GM12878 (cell line): ENCODE measurements around the gene P2RY1. TPM values are rescaled to one million over a fixed set of nuclear protein-coding genes. Genes with fewer than 3 reads are reported as not detected.

Experiments used
- ATAC-seq: fragments of 200-7000 bp; cut with Tn5 transposase; 3 replicates; pipeline ENCODE4 v1.9.1; 2020; ENCODE audit warnings: mild to moderate bottlenecking, moderate library complexity
- BruUV-seq: library from RNA; stranded (reverse); fragments of 400-500 nt; replicated peaks from 2 replicates; lab custom pipeline; 2021; lab: Mats Ljungman, UMichigan
- CTCF ChIA-PET: fragments of 300-600 bp; sonication (Branson Sonifier 250); formaldehyde crosslinking; extraction: SDS; loops from one replicate; lab custom pipeline; 2021; ENCODE audit warnings: inconsistent platforms; lab: Yijun Ruan, JAX
- POLR2A ChIA-PET: fragments of 350-600 bp; formaldehyde crosslinking; extraction: SDS; loops from one replicate; lab custom pipeline; 2021; ENCODE audit warnings: inconsistent platforms; lab: Charles Lee
- RAD21 ChIA-PET: fragments of 300-600 bp; sonication (Branson Sonifier 250); formaldehyde crosslinking; loops from one replicate; lab custom pipeline; 2023; ENCODE audit warnings: antibody characterized with exemption; ENCODE audit not compliant: unreplicated experiment; lab: Charles Lee
- SMC1A ChIA-PET: fragments of 300-600 bp; sonication (Branson Sonifier 250); formaldehyde crosslinking; loops from one replicate; lab custom pipeline; 2023; ENCODE audit not compliant: unreplicated experiment, uncharacterized antibody; lab: Charles Lee
- DNase-seq: peaks from one replicate; pipeline ENCODE4 v3.0.0-alpha.2; 2011; ENCODE audit warnings: low read depth, low spot score
- FAIRE-seq: peaks from 3 replicates; lab custom pipeline; 2011; peaks lifted over from hg19 to GRCh38; lab: Jason Lieb, UNC
- H2AFZ ChIP-seq: 2 replicates; pipeline ENCODE4 v1.6.0; 2011; ENCODE audit warnings: low read depth, low read length, control low read depth; ENCODE audit not compliant: control insufficient read depth
- H3K27ac ChIP-seq: 2 replicates; pipeline ENCODE4 v1.5.1; 2011; ENCODE audit warnings: control low read depth; ENCODE audit not compliant: control insufficient read depth, insufficient read depth
- H3K27me3 ChIP-seq, 2 experiments: replicated peaks in 1 of 2; 2 replicates each; pipeline versions ENCODE4 v1.6.0 to v1.6.1; 2011; ENCODE audit warnings: low read length in 1 of 2; ENCODE audit not compliant: control insufficient read depth in 2 of 2, insufficient read depth in 2 of 2
- H3K36me3 ChIP-seq, 2 experiments: 2 replicates each; pipeline ENCODE4 v1.5.1; 2011; ENCODE audit warnings: low read length in 1 of 2; ENCODE audit not compliant: control insufficient read depth in 2 of 2, insufficient read depth in 2 of 2
- H3K4me1 ChIP-seq: 2 replicates; pipeline ENCODE4 v1.6.1; 2011; ENCODE audit warnings: mild to moderate bottlenecking, low read length, moderate library complexity, mixed read lengths; ENCODE audit not compliant: control insufficient read depth, insufficient read depth
- H3K4me2 ChIP-seq: 2 replicates; pipeline ENCODE4 v1.6.0; 2011; ENCODE audit warnings: control low read depth; ENCODE audit not compliant: control insufficient read depth, insufficient read depth
- H3K4me3 ChIP-seq: fragments of 200-600 bp; sonication (generic); 2 replicates; pipeline ENCODE4 v1.5.1; 2016
- H3K79me2 ChIP-seq: 2 replicates; pipeline ENCODE4 v1.6.0; 2011; ENCODE audit warnings: low read length; ENCODE audit not compliant: control insufficient read depth, insufficient read depth
- H3K9ac ChIP-seq: 2 replicates; pipeline ENCODE4 v1.8.0; 2011; ENCODE audit warnings: low read length, control low read depth, mixed read lengths; ENCODE audit not compliant: control insufficient read depth, insufficient read depth
- H3K9me3 ChIP-seq: replicated peaks from 3 replicates; pipeline ENCODE4 v1.5.1; 2011; ENCODE audit warnings: mild to moderate bottlenecking, low read length; ENCODE audit not compliant: control insufficient read depth, insufficient read depth
- H4K20me1 ChIP-seq: 2 replicates; pipeline ENCODE4 v1.6.0; 2011; ENCODE audit not compliant: control insufficient read depth, insufficient read depth
- CUX1 ChIP-seq: IDR thresholded peaks from 2 replicates; pipeline ENCODE4 v1.6.1; 2012; ENCODE audit warnings: improper control_type of control experiment, low read depth, low read length; ENCODE audit not compliant: insufficient replicate concordance
- E2F4 ChIP-seq: IDR thresholded peaks from 2 replicates; pipeline ENCODE4 v1.6.1; 2012; ENCODE audit warnings: low read depth, low read length, improper control_type of control experiment
- FOS ChIP-seq: IDR thresholded peaks from 3 replicates; pipeline ENCODE4 v1.6.1; 2011; ENCODE audit warnings: borderline replicate concordance; ENCODE audit not compliant: insufficient read length; ENCODE audit errors: extremely low read depth
- MEF2A ChIP-seq: IDR thresholded peaks from 2 replicates; pipeline ENCODE4 v1.6.1; 2011; ENCODE audit warnings: low read depth, mild to moderate bottlenecking, low read length, moderate library complexity; ENCODE audit not compliant: insufficient read depth
- MYB ChIP-seq: fragments of 150-350 bp; IDR thresholded peaks from 2 replicates; pipeline ENCODE4 v1.6.1; 2014; ENCODE audit warnings: mild to moderate bottlenecking, low read depth, low read length, borderline replicate concordance
- MYC ChIP-seq: IDR thresholded peaks from 2 replicates; pipeline ENCODE4 v1.6.1; 2011; ENCODE audit warnings: mild to moderate bottlenecking, low read length, moderate library complexity, inconsistent platforms; ENCODE audit not compliant: insufficient read depth, insufficient replicate concordance, insufficient read length, severe bottlenecking
- NFYB ChIP-seq: IDR thresholded peaks from 2 replicates; pipeline ENCODE4 v1.6.1; 2011; ENCODE audit warnings: low read depth, mild to moderate bottlenecking, low read length, improper control_type of control experiment, moderate library complexity; ENCODE audit not compliant: insufficient read depth
- TAF1 ChIP-seq: IDR thresholded peaks from 2 replicates; pipeline ENCODE4 v1.6.1; 2011; ENCODE audit warnings: mild to moderate bottlenecking, low read depth, low read length, borderline replicate concordance
- TARDBP ChIP-seq: IDR thresholded peaks from 2 replicates; pipeline ENCODE4 v1.6.1; 2016; ENCODE audit warnings: borderline replicate concordance
- USF1 ChIP-seq: IDR thresholded peaks from 2 replicates; pipeline ENCODE4 v1.6.1; 2011; ENCODE audit warnings: borderline replicate concordance, low read depth, mild to moderate bottlenecking, moderate library complexity, mixed read lengths, low read length; ENCODE audit not compliant: insufficient read depth; ENCODE audit errors: extremely low read length
- WRNIP1 ChIP-seq: IDR thresholded peaks from 2 replicates; pipeline ENCODE4 v1.6.1; 2011; ENCODE audit warnings: low read depth, low read length, improper control_type of control experiment, borderline replicate concordance
- ZNF217 ChIP-seq: fragments of 450-650 bp; IDR thresholded peaks from 2 replicates; pipeline ENCODE4 v1.6.1; 2017; ENCODE audit warnings: antibody characterized with exemption, mild to moderate bottlenecking
- ZNF687 ChIP-seq: fragments of 450-650 bp; IDR thresholded peaks from 2 replicates; pipeline ENCODE4 v1.6.1; 2017; ENCODE audit warnings: mild to moderate bottlenecking, moderate library complexity
- WGBS: methylation state at CpG from one replicate; pipeline ENCODE4 v1.1.6; 2016; ENCODE audit warnings: low lambda C conversion rate; ENCODE audit not compliant: insufficient replicate concordance, insufficient coverage; ENCODE audit errors: missing lambda C conversion rate; 5-methylcytosine and 5-hydroxymethylcytosine counted together
- in situ Hi-C: fragments of 300-500 bp; cut with MboI; formaldehyde crosslinking; loops from 9 replicates; pipeline ENCODE4 v1.14.3; 2018; ENCODE audit warnings: mixed read lengths
- intact Hi-C: fragments of 100-400 bp; cut with micrococcal nuclease; formaldehyde crosslinking; loops from one replicate; pipeline ENCODE4 v1.14.2; 2022; ENCODE audit not compliant: unreplicated experiment
- polyA plus RNA-seq, 11 experiments: library from polyadenylated mRNA; depleted of rRNA in 4 of 11; unstranded in 6 of 11; stranded (reverse) in 5 of 11; fragments of >200 nt; fragmentation: Nextera tagmentation in 4 of 11; fragmentation: Illumina TruSeq in 1 of 11; extraction: Ambion mirVana in 4 of 11; extraction: Trizol in 1 of 11; gene quantifications; 1 replicate in 1 of 11; 2 replicates in 10 of 11; pipeline versions ENCODE4 v1.2.1 to v1.2.3, GENCODE V29; 2011 to 2016; ENCODE audit warnings: inconsistent platforms in 2 of 11, missing spikeins in 2 of 11, low read depth in 1 of 11
- total RNA-seq, 4 experiments: library from RNA; depleted of rRNA in 3 of 4; stranded (reverse); fragments of >200 nt in 3 of 4; fragmentation: Illumina TruSeq in 1 of 4; extraction: Trizol in 1 of 4; gene quantifications; 2 replicates each; pipeline versions ENCODE4 v1.2.1 to v1.2.3, GENCODE V29; 2013 to 2021

Gene P2RY1
- total and polyA plus RNA-seq, 10 of the 15 experiments (the other 5 are each of a cell fraction or from before 2014, with no cell fraction given) = 0.01 to 3.4 (median 1.9) TPM

GRCh38 chr3:152879790-152880174 lies 44.9 kb downstream of the P2RY1 start:
- H3K9me3 ChIP-seq = peaks cover 3% of the 10 kb centered on the region
- RAD21 ChIA-PET = no interaction called here
- H3K4me2 ChIP-seq = peak overlapping the region; percentile 21; the same call in 1 of the 2 replicates
- no TSS peak for BruUV-seq
- no peaks in the 10 kb centered on the region for H4K20me1 ChIP-seq
- SMC1A ChIA-PET = no interaction called here
- TF ChIP-seq NFYB (no peak), MYB (no peak), WRNIP1 (no peak), ZNF687 (no peak), MEF2A (no peak), E2F4 (no peak), FOS (no peak), ZNF217 (no peak), TARDBP (no peak), MYC (no peak), TAF1 (no peak), USF1 (no peak), CUX1 (no peak)
- H3K27ac ChIP-seq = no peak overlapping the region
- CTCF ChIA-PET = no interaction called here
- in situ Hi-C loops = no loop called here
- no peaks in the 10 kb centered on the region for H3K27me3 ChIP-seq
- DNase-seq (no peak), FAIRE-seq (no peak), ATAC-seq (no peak)
- POLR2A ChIA-PET = no interaction called here
- H3K4me3 ChIP-seq = no peak overlapping the region
- no peaks in the 10 kb centered on the region for H3K36me3 ChIP-seq
- no peaks in the 10 kb centered on the region for H3K4me1 ChIP-seq
- 50% methylated on average over 2 of the region's 2 CpGs for WGBS
- intact Hi-C loops = no loop called here
- no peak overlapping the region for H3K9ac ChIP-seq
- H2AFZ ChIP-seq = no peak overlapping the region
- no peaks in the 10 kb centered on the region for H3K79me2 ChIP-seq
